D721Med (cell line): ENCODE measurements around the gene OXGR1.

ENCODE experiments used
- DNase-seq: peaks from one replicate; pipeline ENCODE4 v3.0.0; 2011; ENCODE audit warnings: low spot score; ENCODE audit not compliant: insufficient read length
- FAIRE-seq: peaks from 2 replicates; lab custom pipeline; 2011; peaks lifted over from hg19 to GRCh38; lab: Jason Lieb, UNC
- TF ChIP-seq, protein P1 (sequence below): IDR thresholded peaks from 2 replicates; pipeline ENCODE4 v1.5.1; 2012; ENCODE audit warnings: mild to moderate bottlenecking, control low read depth; ENCODE audit not compliant: insufficient read depth; ENCODE audit errors: missing control alignments

OXGR1 gene

DNA sequence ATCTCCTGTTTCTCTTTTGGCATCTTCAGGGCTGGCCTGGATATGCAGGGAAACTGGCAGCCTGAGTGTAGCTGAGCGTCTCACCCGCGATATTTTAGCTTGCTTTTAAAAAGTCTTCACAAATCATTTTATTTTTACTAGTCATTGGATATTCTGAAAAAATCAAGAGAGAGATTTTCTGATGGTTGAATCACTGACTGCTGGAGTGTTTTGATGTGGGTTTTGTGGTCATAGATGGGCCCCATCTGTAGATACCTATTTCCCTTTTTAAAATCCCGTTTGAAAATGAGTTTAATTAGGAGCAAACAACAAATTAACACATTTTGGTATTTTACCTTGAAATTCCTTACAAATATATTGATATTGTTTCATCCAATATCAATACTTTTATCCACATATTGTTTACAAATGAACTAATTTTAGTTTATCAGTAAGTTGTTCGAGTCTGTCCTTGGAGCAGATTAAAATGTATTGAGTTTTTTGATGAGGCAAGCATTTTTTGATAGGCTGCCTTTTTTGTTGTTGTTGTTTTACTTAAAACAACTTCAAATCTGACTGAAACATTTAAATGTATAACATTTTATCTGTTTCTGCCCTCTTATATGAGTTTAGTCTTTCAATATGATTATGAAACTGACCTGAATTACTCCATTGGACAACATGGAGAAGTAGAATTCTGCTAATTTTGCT lies 21.5 kb upstream of the OXGR1 start:
- DNase-seq (no peak), FAIRE-seq (no peak)
- TF ChIP-seq, protein P1, sequence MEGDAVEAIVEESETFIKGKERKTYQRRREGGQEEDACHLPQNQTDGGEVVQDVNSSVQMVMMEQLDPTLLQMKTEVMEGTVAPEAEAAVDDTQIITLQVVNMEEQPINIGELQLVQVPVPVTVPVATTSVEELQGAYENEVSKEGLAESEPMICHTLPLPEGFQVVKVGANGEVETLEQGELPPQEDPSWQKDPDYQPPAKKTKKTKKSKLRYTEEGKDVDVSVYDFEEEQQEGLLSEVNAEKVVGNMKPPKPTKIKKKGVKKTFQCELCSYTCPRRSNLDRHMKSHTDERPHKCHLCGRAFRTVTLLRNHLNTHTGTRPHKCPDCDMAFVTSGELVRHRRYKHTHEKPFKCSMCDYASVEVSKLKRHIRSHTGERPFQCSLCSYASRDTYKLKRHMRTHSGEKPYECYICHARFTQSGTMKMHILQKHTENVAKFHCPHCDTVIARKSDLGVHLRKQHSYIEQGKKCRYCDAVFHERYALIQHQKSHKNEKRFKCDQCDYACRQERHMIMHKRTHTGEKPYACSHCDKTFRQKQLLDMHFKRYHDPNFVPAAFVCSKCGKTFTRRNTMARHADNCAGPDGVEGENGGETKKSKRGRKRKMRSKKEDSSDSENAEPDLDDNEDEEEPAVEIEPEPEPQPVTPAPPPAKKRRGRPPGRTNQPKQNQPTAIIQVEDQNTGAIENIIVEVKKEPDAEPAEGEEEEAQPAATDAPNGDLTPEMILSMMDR, result no peak

DNA sequence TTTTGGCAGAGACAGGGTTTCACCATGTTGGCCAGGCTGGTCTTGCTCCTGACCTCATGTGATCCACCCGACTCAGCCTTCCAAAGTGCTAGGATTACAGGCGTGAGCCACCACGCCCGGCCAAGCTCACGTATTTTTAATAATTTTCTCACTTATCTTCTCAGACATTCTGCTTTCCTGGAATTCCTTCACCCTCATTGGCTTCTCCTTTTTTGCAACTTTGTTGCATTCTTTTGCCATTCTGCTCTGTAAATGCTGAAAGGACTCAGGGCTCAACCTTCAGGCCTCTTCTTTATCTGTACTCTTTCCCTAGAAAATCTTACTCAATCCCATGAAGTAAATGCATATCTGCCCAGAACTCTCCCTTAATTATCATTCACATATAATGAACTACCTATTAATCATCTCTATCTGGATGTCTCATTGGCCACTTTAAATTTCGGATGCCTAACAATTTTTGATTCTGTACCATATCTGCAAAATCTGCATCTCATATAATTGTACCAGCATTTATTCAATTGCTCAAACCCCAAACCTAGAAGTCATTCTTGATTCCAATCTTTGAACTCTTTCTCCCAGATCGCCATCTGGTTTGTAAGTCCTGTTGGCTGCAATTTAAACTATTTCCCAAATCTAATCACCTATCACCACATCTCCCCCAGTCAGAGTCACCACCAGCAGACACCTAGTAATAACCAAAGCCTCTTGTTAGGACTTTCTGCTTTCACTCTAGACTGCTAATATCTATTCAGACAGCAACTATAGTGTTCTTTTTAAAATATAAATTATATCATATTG lies 18.2 kb upstream of the OXGR1 start:
- DNase-seq (no peak), FAIRE-seq (no peak)
- TF ChIP-seq, protein P1, result no peak

DNA sequence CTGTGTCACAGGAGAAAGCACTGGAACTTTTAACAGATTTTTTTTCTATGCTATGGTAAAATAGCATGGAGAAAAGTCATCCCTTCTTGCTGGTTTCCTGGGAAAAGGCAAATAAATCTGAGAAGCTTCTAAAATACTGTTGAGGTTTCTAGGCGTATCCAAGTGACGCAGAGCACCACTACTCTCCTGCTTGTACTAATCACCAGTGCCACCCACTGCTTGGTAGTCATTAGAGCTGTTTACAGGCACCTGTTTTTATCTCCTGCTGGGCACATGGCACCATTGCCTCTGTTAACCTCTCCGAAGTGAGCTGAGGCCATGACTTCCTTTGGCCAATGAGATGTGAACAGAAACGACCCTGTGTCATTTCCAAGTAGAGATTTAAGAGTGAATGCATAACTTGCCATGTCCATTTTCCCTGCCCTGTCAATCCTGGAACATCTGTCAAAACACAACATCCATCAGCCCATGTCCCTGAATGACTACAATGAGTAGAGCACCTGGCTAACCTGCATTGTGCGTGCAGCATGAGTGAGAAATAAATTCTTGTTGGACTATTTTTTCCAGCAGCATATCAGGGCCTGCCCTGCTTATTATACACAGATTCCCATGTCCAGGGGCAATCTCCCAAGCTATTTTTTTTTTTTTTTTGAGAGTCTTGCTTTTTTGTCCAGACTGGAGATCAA lies 17.3 kb upstream of the OXGR1 start:
- FAIRE-seq (no peak), DNase-seq (no peak)
- TF ChIP-seq, protein P1, result no peak

DNA sequence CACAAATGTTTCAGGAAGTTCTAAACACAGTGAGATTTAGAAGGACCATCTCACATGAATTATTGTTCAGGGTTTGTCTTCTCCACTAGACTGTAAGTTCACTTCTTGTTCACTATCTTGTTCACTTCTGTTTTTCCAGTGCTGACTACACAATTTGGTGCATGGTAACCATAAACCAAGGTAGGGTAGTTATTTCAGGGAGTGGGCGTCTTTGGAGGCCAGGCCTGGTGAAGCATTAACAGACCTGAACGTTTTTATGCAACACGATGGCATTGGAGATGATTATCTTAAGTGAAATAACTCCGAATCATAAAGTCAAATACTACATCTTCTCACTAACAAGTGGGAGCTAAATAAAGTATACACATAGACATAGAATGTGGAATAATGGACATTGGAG lies 14.4 kb upstream of the OXGR1 start:
- TF ChIP-seq, protein P1, result no peak
- no peak for DNase-seq
- FAIRE-seq, result no peak

DNA sequence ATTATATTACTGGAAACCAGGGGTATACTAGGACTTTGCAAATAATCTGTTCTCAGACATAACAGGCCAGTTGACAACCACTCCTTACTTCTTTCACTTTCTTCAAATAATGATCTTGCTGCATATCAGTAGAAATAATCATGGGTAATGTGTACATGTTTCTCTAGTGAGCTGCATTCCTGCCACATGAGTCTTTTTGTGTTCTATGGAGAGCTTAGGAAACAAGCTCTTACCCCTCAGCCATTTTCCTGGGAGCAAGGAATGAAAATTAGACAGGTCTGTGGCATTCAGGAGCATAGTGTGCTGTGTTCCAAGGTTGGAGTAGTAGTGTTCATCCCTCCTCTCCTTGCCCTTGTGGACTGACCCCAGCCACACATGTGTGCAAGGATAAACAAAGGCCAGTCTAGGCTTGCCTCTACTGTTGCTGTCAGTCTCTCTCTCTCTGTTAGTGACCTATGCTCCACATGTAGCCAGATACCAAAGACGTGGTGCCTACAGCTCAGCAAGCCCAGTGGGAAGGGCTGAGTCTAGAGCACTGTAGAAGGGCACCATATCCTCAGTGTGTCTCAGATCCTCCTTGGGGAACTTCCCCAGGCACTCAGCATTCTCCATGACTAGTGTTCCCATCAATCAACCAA lies 11.5 kb upstream of the OXGR1 start:
- no peak for DNase-seq
- FAIRE-seq, result no peak
- TF ChIP-seq, protein P1, result no peak

DNA sequence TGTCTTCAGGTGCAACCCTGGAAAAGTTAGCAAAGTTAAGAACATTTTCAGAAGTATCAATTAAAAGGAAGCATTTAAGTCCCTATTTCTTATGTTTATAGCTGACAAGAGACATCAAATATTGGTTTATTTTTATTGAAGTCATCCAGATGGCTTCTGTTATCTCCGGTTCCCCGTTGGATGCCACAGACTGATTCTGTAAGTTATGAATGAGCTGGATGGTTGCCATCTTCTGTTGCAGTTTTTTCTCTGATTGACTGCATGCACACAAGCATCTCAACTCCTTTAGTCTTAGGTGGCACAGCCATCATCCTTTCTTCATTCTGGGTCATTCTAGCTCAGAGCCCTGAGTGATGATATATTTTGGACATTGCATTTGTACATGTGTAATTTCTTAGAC lies 10.6 kb upstream of the OXGR1 start:
- no peak for DNase-seq
- TF ChIP-seq, protein P1, result no peak
- no peak for FAIRE-seq
